Measurements from ENCODE around the gene PMPCA.

The PMPCA gene

GRCh38 chr9:136467766-136468165 lies 57.3 kb downstream of the PMPCA start:
- TF ChIP-seq EZH2phosphoT487 (IDR thresholded peaks at IDR 0.05; ENCODE audit: borderline replicate concordance) (no peak), CTCF (conservative IDR thresholded peaks at IDR 0.05; ENCODE audit: low read length) (no peak)
- H3K9me3 ChIP-seq (ENCODE audit: insufficient read depth, low read depth, low read length): no peaks in the 10 kb centered on the region
- no peak overlapping the region for H3K9ac ChIP-seq (ENCODE audit: low read depth, low read length, poor library complexity, severe bottlenecking)
- H3K9me2 ChIP-seq (replicated peaks; ENCODE audit: low read depth, low read length): no peaks in the 10 kb centered on the region
- H3K4me1 ChIP-seq (ENCODE audit: insufficient read depth, low read length, poor library complexity, severe bottlenecking): no peaks in the 10 kb centered on the region
- H3K4me2 ChIP-seq (ENCODE audit: low read depth, low read length, poor library complexity, severe bottlenecking): no peak overlapping the region
- no peak overlapping the region for H2AFZ ChIP-seq (ENCODE audit: low read length)
- no peaks in the 10 kb centered on the region for H4K20me1 ChIP-seq (ENCODE audit: insufficient read depth, low read length, poor library complexity, severe bottlenecking)
- no peaks in the 10 kb centered on the region for H3F3A ChIP-seq (ENCODE audit: low read depth)
- H3K4me3 ChIP-seq (ENCODE audit: low read length, poor library complexity, severe bottlenecking): no peak overlapping the region
- peaks cover 12% of the 10 kb centered on the region for H3K79me2 ChIP-seq (ENCODE audit: insufficient read depth, low read length)
- H3K27me3 ChIP-seq (ENCODE audit: insufficient read depth, low read length, poor library complexity, severe bottlenecking): no peaks in the 10 kb centered on the region
- H3K36me3 ChIP-seq (ENCODE audit: insufficient read depth, low read length): peaks cover 84% of the 10 kb centered on the region

- Histone ChIP-seq H2AFZ (ENCODE audit: low read length) (no peak overlapping the region), H3F3A (ENCODE audit: low read depth) (no peaks in the 10 kb centered on the region), H3K4me1 (ENCODE audit: insufficient read depth, low read length, poor library complexity, severe bottlenecking) (no peaks in the 10 kb centered on the region), H3K4me3 (ENCODE audit: low read length, poor library complexity, severe bottlenecking) (no peak overlapping the region), H3K9ac (ENCODE audit: low read depth, low read length, poor library complexity, severe bottlenecking) (no peak overlapping the region), H3K79me2 (ENCODE audit: insufficient read depth, low read length) (peaks cover 12% of the 10 kb centered on the region), H3K27me3 (ENCODE audit: insufficient read depth, low read length, poor library complexity, severe bottlenecking) (no peaks in the 10 kb centered on the region), H3K4me2 (ENCODE audit: low read depth, low read length, poor library complexity, severe bottlenecking) (no peak overlapping the region), H3K9me3 (ENCODE audit: insufficient read depth, low read depth, low read length) (no peaks in the 10 kb centered on the region), H4K20me1 (ENCODE audit: insufficient read depth, low read length, poor library complexity, severe bottlenecking) (peaks cover 3% of the 10 kb centered on the region), H3K36me3 (ENCODE audit: insufficient read depth, low read length) (peaks cover 81% of the 10 kb centered on the region), H3K9me2 (replicated peaks; ENCODE audit: low read depth, low read length) (no peaks in the 10 kb centered on the region)
- TF ChIP-seq EZH2phosphoT487 (IDR thresholded peaks at IDR 0.05; ENCODE audit: borderline replicate concordance): no peak
- TF ChIP-seq CTCF (conservative IDR thresholded peaks at IDR 0.05; ENCODE audit: low read length): no peak
Measured at GRCh38 chr9:136470356-136470755, 59.9 kb downstream of the PMPCA start.

GRCh38 chr9:136470792-136471469 lies 60.5 kb downstream of the PMPCA start:
- Histone ChIP-seq H3K36me3 (ENCODE audit: insufficient read depth, low read length) (peaks cover 81% of the 10 kb centered on the region; the same call in 1 of the 2 replicates), H3K27me3 (ENCODE audit: insufficient read depth, low read length, poor library complexity, severe bottlenecking) (no peaks in the 10 kb centered on the region), H4K20me1 (ENCODE audit: insufficient read depth, low read length, poor library complexity, severe bottlenecking) (peaks cover 3% of the 10 kb centered on the region), H3K4me1 (ENCODE audit: insufficient read depth, low read length, poor library complexity, severe bottlenecking) (no peaks in the 10 kb centered on the region), H3K4me3 (ENCODE audit: low read length, poor library complexity, severe bottlenecking) (no peak overlapping the region), H3K9me3 (ENCODE audit: insufficient read depth, low read depth, low read length) (no peaks in the 10 kb centered on the region), H3K79me2 (ENCODE audit: insufficient read depth, low read length) (peaks cover 12% of the 10 kb centered on the region), H2AFZ (ENCODE audit: low read length) (no peak overlapping the region), H3F3A (ENCODE audit: low read depth) (no peaks in the 10 kb centered on the region), H3K4me2 (ENCODE audit: low read depth, low read length, poor library complexity, severe bottlenecking) (no peak overlapping the region), H3K9ac (ENCODE audit: low read depth, low read length, poor library complexity, severe bottlenecking) (no peak overlapping the region), H3K9me2 (replicated peaks; ENCODE audit: low read depth, low read length) (no peaks in the 10 kb centered on the region)
- TF ChIP-seq CTCF (conservative IDR thresholded peaks at IDR 0.05; ENCODE audit: low read length) (no peak), EZH2phosphoT487 (IDR thresholded peaks at IDR 0.05; ENCODE audit: borderline replicate concordance) (no peak)

Data from Loucy (cell line).